PC-3 (cell line): ENCODE results near the gene HOOK2. TPM values are rescaled to one million over a fixed set of nuclear protein-coding genes. Genes with fewer than 3 reads are reported as not detected.

ENCODE experiments used
- ATAC-seq: fragments of 200-7000 bp; cut with Tn5 transposase; 2 replicates; pipeline ENCODE4 v1.9.1; 2020; ENCODE audit warnings: mild to moderate bottlenecking, moderate library complexity
- BruUV-seq: library from RNA; stranded (reverse); fragments of 400-500 nt; replicated peaks from 2 replicates; lab custom pipeline; 2021; lab: Mats Ljungman, UMichigan
- CTCF ChIA-PET: fragments of 300-600 bp; sonication (Branson Sonifier 250); formaldehyde crosslinking; loops from one replicate; lab custom pipeline; 2022; ENCODE audit warnings: antibody characterized with exemption; lab: Charles Lee
- POLR2A ChIA-PET: fragments of 300-600 bp; sonication (Branson Sonifier 250); formaldehyde crosslinking; loops from one replicate; lab custom pipeline; 2022; ENCODE audit warnings: antibody characterized with exemption; ENCODE audit not compliant: unreplicated experiment; lab: Charles Lee
- DNase-seq: peaks from one replicate; pipeline ENCODE4 v3.0.0-alpha.2; 2015
- H2AFZ ChIP-seq: fragments of 300-600 bp; sonication (generic); 2 replicates; pipeline ENCODE4 v1.6.0; 2016; ENCODE audit warnings: antibody characterized with exemption, low read length
- H3F3A ChIP-seq: fragments of 300-600 bp; sonication (generic); one replicate; pipeline ENCODE4 v1.6.0; 2017; ENCODE audit warnings: antibody characterized with exemption, low read length, control low read depth, mild to moderate bottlenecking; ENCODE audit not compliant: unreplicated experiment
- H3K27ac ChIP-seq: fragments of 300-600 bp; sonication (generic); 2 replicates; pipeline ENCODE4 v1.5.1; 2016; ENCODE audit warnings: mild to moderate bottlenecking, low read length
- H3K27me3 ChIP-seq: fragments of 300-600 bp; sonication (generic); 2 replicates; pipeline ENCODE4 v1.6.1; 2016; ENCODE audit warnings: low read length, mixed read lengths
- H3K36me3 ChIP-seq: fragments of 300-600 bp; sonication (generic); 2 replicates; pipeline ENCODE4 v1.6.1; 2016; ENCODE audit warnings: low read depth, mixed run types, low read length, mixed read lengths
- H3K4me1 ChIP-seq: fragments of 300-600 bp; sonication (generic); 2 replicates; pipeline ENCODE4 v1.5.1; 2016; ENCODE audit warnings: low read length; ENCODE audit not compliant: insufficient read depth
- H3K4me2 ChIP-seq: fragments of 300-600 bp; sonication (generic); 2 replicates; pipeline ENCODE4 v1.6.0; 2016; ENCODE audit warnings: low read length
- H3K4me3 ChIP-seq: fragments of 300-600 bp; sonication (generic); 2 replicates; pipeline ENCODE4 v1.5.1; 2016; ENCODE audit warnings: mild to moderate bottlenecking, low read length, mixed read lengths
- H3K79me2 ChIP-seq: fragments of 300-600 bp; sonication (generic); 2 replicates; pipeline ENCODE4 v1.6.1; 2017; ENCODE audit warnings: low read length, mixed read lengths
- H3K9ac ChIP-seq: fragments of 300-600 bp; sonication (generic); 2 replicates; pipeline ENCODE4 v1.6.0; 2016; ENCODE audit warnings: mild to moderate bottlenecking, low read length
- H3K9me2 ChIP-seq: fragments of 300-600 bp; sonication (generic); replicated peaks from 2 replicates; pipeline ENCODE4 v1.6.1; 2016; ENCODE audit warnings: mixed run types, low read length, mixed read lengths
- H3K9me3 ChIP-seq: fragments of 300-600 bp; sonication (generic); 2 replicates; pipeline ENCODE4 v1.6.1; 2016; ENCODE audit warnings: low read length, mixed read lengths
- H4K20me1 ChIP-seq: fragments of 300-600 bp; sonication (generic); 2 replicates; pipeline ENCODE4 v1.6.1; 2016; ENCODE audit warnings: low read length, mixed read lengths
- CTCF ChIP-seq: fragments of 300-600 bp; sonication (generic); conservative IDR thresholded peaks from 2 replicates; pipeline ENCODE4 v1.5.1; 2017; ENCODE audit warnings: antibody characterized with exemption, low read depth, mild to moderate bottlenecking, low read length
- EZH2 ChIP-seq: fragments of 300-600 bp; sonication (generic); IDR thresholded peaks from one replicate; pipeline ENCODE4 v1.6.1; 2017; ENCODE audit warnings: antibody characterized with exemption, mild to moderate bottlenecking, low read length; ENCODE audit not compliant: unreplicated experiment
- EZH2phosphoT487 ChIP-seq: fragments of 300-600 bp; sonication (generic); IDR thresholded peaks from 2 replicates; pipeline ENCODE4 v1.6.1; 2018; ENCODE audit warnings: mild to moderate bottlenecking, antibody characterized with exemption, low read length, borderline replicate concordance
- intact Hi-C: fragments of 100-400 bp; cut with micrococcal nuclease; formaldehyde crosslinking; loops from 2 replicates; pipeline ENCODE4 v1.9.0; 2023
- total RNA-seq: library from RNA; depleted of rRNA; stranded (reverse); fragments of >200 nt; gene quantifications from 2 replicates; pipeline ENCODE4 v1.2.3, GENCODE V29; 2014

The HOOK2 gene
- total RNA-seq, 1 experiment from 2014 or later = 95.2 TPM

DNA sequence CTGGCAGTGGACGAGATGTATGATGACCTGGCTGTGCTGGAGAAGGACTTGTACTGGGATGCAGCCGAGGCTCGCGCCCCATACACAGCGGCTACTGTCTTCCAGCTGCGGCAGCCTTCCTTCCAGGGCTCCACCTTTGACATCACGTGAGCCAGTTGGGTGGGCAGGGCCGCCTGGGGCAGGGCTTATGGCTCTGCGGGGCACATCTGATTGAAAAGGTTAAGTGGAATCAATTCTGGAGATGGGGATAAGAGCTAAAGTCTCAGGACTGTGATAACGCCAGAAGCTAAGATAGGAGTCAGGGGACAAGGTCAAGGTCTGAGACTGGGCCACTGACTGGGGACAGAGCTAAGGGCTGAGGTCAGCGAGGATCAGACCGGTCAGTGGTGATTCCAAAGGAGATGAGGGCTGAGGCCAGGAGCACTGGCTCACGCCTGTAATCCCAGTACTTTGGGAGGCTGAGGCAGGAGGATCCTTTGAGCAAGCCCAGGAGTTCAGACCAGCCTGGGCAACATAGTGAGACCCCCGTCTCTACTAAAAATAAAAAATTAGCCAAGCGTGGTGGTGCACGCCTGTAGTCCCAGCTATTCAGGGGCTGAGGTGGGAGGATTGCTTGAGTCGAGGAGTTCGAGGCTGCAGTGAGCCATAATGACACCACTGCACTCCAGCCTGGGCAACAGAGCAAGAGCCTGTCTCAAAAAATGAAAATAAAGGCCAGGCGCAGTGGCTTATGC is 19.0 kb downstream of the HOOK2 start:
- no TSS peak for BruUV-seq
- TF ChIP-seq EZH2phosphoT487 (no peak), EZH2 (no peak), CTCF (no peak)
- H3K9me2 ChIP-seq = no peaks in the 10 kb centered on the region
- no peaks in the 10 kb centered on the region for H3K79me2 ChIP-seq
- no peak overlapping the region for H2AFZ ChIP-seq
- H3K9ac ChIP-seq = no peak overlapping the region
- no peaks in the 10 kb centered on the region for H4K20me1 ChIP-seq
- H3K4me3 ChIP-seq = no peak overlapping the region
- DNase-seq (no peak), ATAC-seq (no peak)
- POLR2A ChIA-PET = interaction anchor here (0.8 kb wide), 1 partner anchor 35 kb away, joined by 3 read pairs; the partner anchor contains the start of gene JUNB
- no peak overlapping the region for H3K4me2 ChIP-seq
- no peaks in the 10 kb centered on the region for H3K4me1 ChIP-seq
- no peaks in the 10 kb centered on the region for H3K9me3 ChIP-seq
- intact Hi-C loops = no loop called here
- H3K27ac ChIP-seq = no peak overlapping the region
- CTCF ChIA-PET = no interaction called here
- no peaks in the 10 kb centered on the region for H3F3A ChIP-seq
- peaks cover 9% of the 10 kb centered on the region for H3K27me3 ChIP-seq
- H3K36me3 ChIP-seq = no peaks in the 10 kb centered on the region

DNA sequence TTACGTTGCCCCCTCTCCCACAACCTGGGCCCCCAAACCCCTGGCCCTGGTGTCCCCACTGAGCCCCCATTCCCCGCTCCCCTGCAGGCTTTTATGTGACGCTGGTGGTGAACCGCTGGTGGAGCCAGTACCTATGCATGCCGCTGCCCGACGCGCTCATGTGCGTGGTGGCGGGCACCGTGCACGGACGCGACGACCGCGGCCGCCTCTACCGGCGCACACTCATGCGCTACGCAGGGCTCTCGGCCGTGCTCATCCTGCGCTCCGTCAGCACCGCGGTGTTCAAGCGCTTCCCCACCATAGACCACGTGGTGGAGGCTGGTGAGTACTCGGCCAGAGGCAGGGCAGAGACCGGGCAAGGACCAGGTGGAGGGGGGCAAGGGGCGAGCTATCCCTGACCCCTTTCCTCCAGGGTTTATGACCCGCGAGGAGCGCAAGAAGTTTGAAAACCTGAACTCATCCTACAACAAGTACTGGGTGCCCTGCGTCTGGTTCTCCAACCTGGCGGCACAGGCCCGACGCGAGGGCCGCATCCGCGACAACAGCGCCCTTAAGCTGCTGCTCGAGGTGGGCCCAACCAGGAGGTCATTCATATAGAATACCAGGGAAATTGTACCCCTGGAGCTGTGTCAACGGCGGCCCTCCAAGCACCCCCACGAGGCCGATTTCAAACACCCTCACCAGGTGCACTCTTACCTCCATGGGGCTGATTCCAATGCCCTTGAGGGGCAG is 20.7 kb downstream of the HOOK2 start:
- no peaks in the 10 kb centered on the region for H3K9me3 ChIP-seq
- H3K9me2 ChIP-seq = no peaks in the 10 kb centered on the region
- DNase-seq (no peak), ATAC-seq (no peak)
- H4K20me1 ChIP-seq = no peaks in the 10 kb centered on the region
- H3K27me3 ChIP-seq = peaks cover 11% of the 10 kb centered on the region
- no peaks in the 10 kb centered on the region for H3K36me3 ChIP-seq
- no peaks in the 10 kb centered on the region for H3K79me2 ChIP-seq
- CTCF ChIA-PET = no interaction called here
- H2AFZ ChIP-seq = no peak overlapping the region
- H3K27ac ChIP-seq = no peak overlapping the region
- no peak overlapping the region for H3K4me3 ChIP-seq
- peaks cover 10% of the 10 kb centered on the region for H3K4me1 ChIP-seq
- no peak for TF ChIP-seq EZH2phosphoT487
- no peak for TF ChIP-seq CTCF
- TF ChIP-seq EZH2 = no peak
- H3K4me2 ChIP-seq = no peak overlapping the region
- no TSS peak for BruUV-seq
- no peak overlapping the region for H3K9ac ChIP-seq
- no peaks in the 10 kb centered on the region for H3F3A ChIP-seq
- intact Hi-C loops = no loop called here
- POLR2A ChIA-PET = interaction anchor here (0.6 kb wide), 1 partner anchor 39 kb away, joined by 5 read pairs; no protein-coding TSS in a partner anchor
